Keratinocyte (primary cell): Measurements from ENCODE around the gene LUZP1. TPM values are rescaled to one million over a fixed set of nuclear protein-coding genes. Genes with fewer than 3 reads are reported as not detected.

ENCODE experiments used
- DNase-seq: peaks from one replicate; pipeline ENCODE4 v3.0.0-alpha.2; 2011; ENCODE audit warnings: low read depth, missing footprints, low spot score
- FAIRE-seq: peaks from 2 replicates; lab custom pipeline; 2011; peaks lifted over from hg19 to GRCh38; lab: Jason Lieb, UNC
- H2AFZ ChIP-seq: 2 replicates; pipeline ENCODE4 v1.6.0; 2012; ENCODE audit warnings: low read length, control low read depth, inconsistent platforms; ENCODE audit not compliant: control insufficient read depth
- H3K27ac ChIP-seq: 2 replicates; pipeline ENCODE4 v1.5.1; 2011; ENCODE audit warnings: low read length; ENCODE audit not compliant: control insufficient read depth, insufficient read depth
- H3K27me3 ChIP-seq: 3 replicates; pipeline ENCODE4 v1.6.0; 2011; ENCODE audit warnings: low read length; ENCODE audit not compliant: control insufficient read depth, insufficient read depth; ENCODE audit errors: extremely low read depth
- H3K36me3 ChIP-seq, 2 experiments: 2 replicates in 1 of 2; 3 replicates in 1 of 2; pipeline ENCODE4 v1.5.1; 2011; ENCODE audit warnings: low read length in 2 of 2, mild to moderate bottlenecking in 1 of 2; ENCODE audit not compliant: control insufficient read depth in 2 of 2, insufficient read depth in 2 of 2; ENCODE audit errors: extremely low read depth in 1 of 2
- H3K4me1 ChIP-seq: 3 replicates; pipeline ENCODE4 v1.5.1; 2011; ENCODE audit warnings: low read length; ENCODE audit not compliant: control insufficient read depth, insufficient read depth; ENCODE audit errors: extremely low read depth
- H3K4me2 ChIP-seq: 3 replicates; pipeline ENCODE4 v1.6.0; 2011; ENCODE audit warnings: low read depth, low read length; ENCODE audit not compliant: control insufficient read depth, insufficient read depth; ENCODE audit errors: extremely low read depth
- H3K4me3 ChIP-seq, 3 experiments: fragments of 200-600 bp in 1 of 3; sonication (generic) in 1 of 3; 2 replicates in 2 of 3; 3 replicates in 1 of 3; pipeline ENCODE4 v1.5.1; 2011 to 2016; ENCODE audit warnings: low read length in 3 of 3, mild to moderate bottlenecking in 3 of 3, control low read depth in 2 of 3, inconsistent platforms in 1 of 3, low read depth in 1 of 3, mixed read lengths in 1 of 3, mixed run types in 1 of 3, moderate library complexity in 1 of 3; ENCODE audit not compliant: control insufficient read depth in 2 of 3, insufficient read depth in 2 of 3; ENCODE audit errors: extremely low read depth in 1 of 3
- H3K79me2 ChIP-seq: 2 replicates; pipeline ENCODE4 v1.6.0; 2012; ENCODE audit warnings: low read length; ENCODE audit not compliant: control insufficient read depth, insufficient read depth
- H3K9ac ChIP-seq: 3 replicates; pipeline ENCODE4 v1.6.0; 2011; ENCODE audit warnings: low read length; ENCODE audit not compliant: control insufficient read depth, insufficient read depth; ENCODE audit errors: extremely low read depth
- H3K9me1 ChIP-seq: 3 replicates; pipeline ENCODE4 v1.6.0; 2011; ENCODE audit warnings: low read length; ENCODE audit not compliant: control insufficient read depth, insufficient read depth; ENCODE audit errors: extremely low read depth
- H3K9me3 ChIP-seq: 2 replicates; pipeline ENCODE4 v1.5.1; 2012; ENCODE audit warnings: low read depth, low read length; ENCODE audit not compliant: control insufficient read depth
- H4K20me1 ChIP-seq: 3 replicates; pipeline ENCODE4 v1.6.0; 2011; ENCODE audit warnings: low read length; ENCODE audit not compliant: control insufficient read depth, insufficient read depth; ENCODE audit errors: extremely low read depth
- CTCF ChIP-seq, 3 experiments: IDR thresholded peaks in 1 of 3; conservative IDR thresholded peaks in 1 of 3; optimal IDR thresholded peaks in 1 of 3; 2 replicates in 2 of 3; 3 replicates in 1 of 3; pipeline versions ENCODE3 to v1.5.1; 2011; ENCODE audit warnings: low read length in 3 of 3, mild to moderate bottlenecking in 3 of 3, moderate library complexity in 2 of 3, control low read depth in 1 of 3, inconsistent platforms in 1 of 3; ENCODE audit not compliant: insufficient read depth in 2 of 3; ENCODE audit errors: extremely low read depth in 1 of 3
- EZH2 ChIP-seq: IDR thresholded peaks from one replicate; pipeline ENCODE4 v1.6.1; 2012; ENCODE audit warnings: inconsistent platforms, mild to moderate bottlenecking, low read length, moderate library complexity
- dilution Hi-C: fragments of 300-500 bp; cut with MboI; formaldehyde crosslinking; loops from one replicate; pipeline ENCODE4 v1.7.0; 2020; ENCODE audit warnings: low sequenced_read_pairs; ENCODE audit not compliant: extremely low pct_ligation_motif_present
- polyA plus RNA-seq, 5 experiments: library from polyadenylated mRNA; depleted of rRNA in 3 of 5; stranded (reverse) in 3 of 5; stranded (forward) in 1 of 5; unstranded in 1 of 5; fragments of >200 nt; gene quantifications; 1 replicate in 1 of 5; 2 replicates in 3 of 5; 3 replicates in 1 of 5; pipeline versions ENCODE4 v1.2.1 to v1.2.3, GENCODE V29; 2011 to 2012; ENCODE audit warnings: missing spikeins in 2 of 5, low read depth in 1 of 5, low replicate concordance in 1 of 5

Gene LUZP1
- polyA plus RNA-seq, 1 donor (not counting 4 experiments of a cell fraction or from before 2014, with no cell fraction given) = 52.5 TPM

DNA sequence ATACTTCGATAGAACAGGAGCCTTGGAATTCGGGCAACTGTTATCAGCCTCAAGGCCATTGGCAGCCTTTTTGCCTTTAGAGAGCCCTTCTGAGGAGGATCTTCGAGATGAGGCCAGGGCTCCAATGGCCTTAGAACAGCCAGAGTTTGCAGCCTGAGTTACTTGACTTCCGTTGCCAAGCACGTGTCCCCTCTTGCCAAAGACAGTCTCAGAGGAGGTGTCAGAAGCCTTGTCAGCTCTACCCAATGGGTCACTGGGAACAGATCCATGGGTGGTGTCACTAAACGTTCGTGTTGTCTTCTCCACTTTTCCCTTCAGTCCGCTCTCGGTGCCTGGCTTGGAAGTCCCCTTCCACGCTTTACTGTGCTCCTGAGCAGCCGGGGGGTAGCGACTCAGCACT, 76.2 kb downstream of the LUZP1 start:
- Histone ChIP-seq H3K9me1 (no peaks in the 10 kb centered on the region), H3K4me3 (no peak overlapping the region), H3K27me3 (no peaks in the 10 kb centered on the region), H3K36me3 (peaks cover 47 to 61% of the 10 kb centered on the region in 2 experiments), H3K27ac (no peak overlapping the region), H4K20me1 (peaks cover 8% of the 10 kb centered on the region), H3K9ac (no peak overlapping the region), H3K79me2 (peaks cover 40% of the 10 kb centered on the region), H2AFZ (no peak overlapping the region), H3K9me3 (no peaks in the 10 kb centered on the region), H3K4me1 (peaks cover 6% of the 10 kb centered on the region), H3K4me2 (no peak overlapping the region)
- TF ChIP-seq EZH2 = no peak
- TF ChIP-seq CTCF (optimal IDR thresholded peaks at IDR 0.05 in 1 of 3, IDR thresholded peaks at IDR 0.05 in 1 of 3, conservative IDR thresholded peaks at IDR 0.05 in 1 of 3; ENCODE audit: extremely low read depth in 1 of 3, insufficient read depth in 2 of 3, low read length in 3 of 3) = no peak
- DNase-seq = no peak
- dilution Hi-C loops = no loop called here
- no peak for FAIRE-seq

GRCh38 chr1:23091545-23091944, 77.1 kb downstream of the LUZP1 start:
- Histone ChIP-seq H3K36me3 (peaks cover 51 to 59% of the 10 kb centered on the region in 2 experiments), H3K4me1 (peaks cover 6% of the 10 kb centered on the region), H3K9ac (no peak overlapping the region), H3K4me3 (no peak overlapping the region), H3K27ac (no peak overlapping the region), H3K27me3 (no peaks in the 10 kb centered on the region), H3K9me1 (no peaks in the 10 kb centered on the region), H4K20me1 (peaks cover 8% of the 10 kb centered on the region), H2AFZ (no peak overlapping the region), H3K4me2 (no peak overlapping the region), H3K79me2 (peaks cover 34% of the 10 kb centered on the region), H3K9me3 (no peaks in the 10 kb centered on the region)
- no peak for FAIRE-seq
- DNase-seq = no peak
- TF ChIP-seq EZH2 = no peak
- no peak for TF ChIP-seq CTCF (optimal IDR thresholded peaks at IDR 0.05 in 1 of 3, IDR thresholded peaks at IDR 0.05 in 1 of 3, conservative IDR thresholded peaks at IDR 0.05 in 1 of 3; ENCODE audit: extremely low read depth in 1 of 3, insufficient read depth in 2 of 3, low read length in 3 of 3)
- dilution Hi-C loops = no loop called here
